ENCODE measurements around the gene NACC2.

DNA sequence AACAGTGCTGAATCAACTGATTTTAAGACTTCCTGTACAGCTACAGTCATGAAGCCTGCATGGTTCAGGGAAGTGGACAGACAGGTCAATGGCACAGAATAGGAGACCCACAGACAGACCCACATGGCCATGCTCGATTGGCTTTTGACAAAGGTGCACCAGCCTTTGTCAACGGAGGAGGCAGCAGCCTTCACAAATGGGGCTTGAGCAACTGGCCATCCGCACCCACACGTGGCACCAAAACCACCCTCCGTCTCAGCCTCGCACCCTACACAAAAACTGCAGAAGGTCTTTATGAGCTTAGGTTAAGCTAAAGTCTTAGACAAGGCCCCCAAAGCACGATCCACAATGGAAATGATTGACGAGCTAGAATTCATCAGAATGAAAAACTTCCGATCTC, 74.4 kb downstream of the NACC2 start:
- TF ChIP-seq, protein P1, sequence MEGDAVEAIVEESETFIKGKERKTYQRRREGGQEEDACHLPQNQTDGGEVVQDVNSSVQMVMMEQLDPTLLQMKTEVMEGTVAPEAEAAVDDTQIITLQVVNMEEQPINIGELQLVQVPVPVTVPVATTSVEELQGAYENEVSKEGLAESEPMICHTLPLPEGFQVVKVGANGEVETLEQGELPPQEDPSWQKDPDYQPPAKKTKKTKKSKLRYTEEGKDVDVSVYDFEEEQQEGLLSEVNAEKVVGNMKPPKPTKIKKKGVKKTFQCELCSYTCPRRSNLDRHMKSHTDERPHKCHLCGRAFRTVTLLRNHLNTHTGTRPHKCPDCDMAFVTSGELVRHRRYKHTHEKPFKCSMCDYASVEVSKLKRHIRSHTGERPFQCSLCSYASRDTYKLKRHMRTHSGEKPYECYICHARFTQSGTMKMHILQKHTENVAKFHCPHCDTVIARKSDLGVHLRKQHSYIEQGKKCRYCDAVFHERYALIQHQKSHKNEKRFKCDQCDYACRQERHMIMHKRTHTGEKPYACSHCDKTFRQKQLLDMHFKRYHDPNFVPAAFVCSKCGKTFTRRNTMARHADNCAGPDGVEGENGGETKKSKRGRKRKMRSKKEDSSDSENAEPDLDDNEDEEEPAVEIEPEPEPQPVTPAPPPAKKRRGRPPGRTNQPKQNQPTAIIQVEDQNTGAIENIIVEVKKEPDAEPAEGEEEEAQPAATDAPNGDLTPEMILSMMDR (IDR thresholded peaks at IDR 0.05; ENCODE audit: low read depth, low read length) = no peak
- no peak for TF ChIP-seq EZH2phosphoT487 (IDR thresholded peaks at IDR 0.05; ENCODE audit: low read depth)

All from OCI-LY3 (cell line).